Measurements from ENCODE around the gene OR4K15. TPM values are rescaled to one million over a fixed set of nuclear protein-coding genes. Genes with fewer than 3 reads are reported as not detected.

Gene OR4K15
- total RNA-seq, 4 donors from 2014 or later, result not detected

DNA sequence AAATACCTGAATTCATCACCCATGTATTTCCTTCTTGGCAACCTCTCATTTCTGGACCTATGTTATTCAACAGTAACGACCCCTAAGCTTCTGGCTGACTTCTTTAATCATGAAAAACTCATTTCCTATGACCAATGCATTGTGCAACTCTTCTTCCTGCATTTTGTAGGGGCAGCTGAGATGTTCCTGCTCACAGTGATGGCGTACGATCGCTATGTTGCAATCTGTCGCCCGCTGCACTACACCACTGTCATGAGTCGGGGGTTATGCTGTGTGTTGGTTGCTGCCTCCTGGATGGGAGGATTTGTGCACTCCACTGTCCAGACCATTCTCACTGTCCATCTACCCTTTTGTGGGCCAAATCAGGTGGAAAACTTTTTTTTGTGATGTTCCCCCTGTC, 26.9 kb downstream of the OR4K15 start:
- H3K9me3 ChIP-seq, result no peaks in the 10 kb centered on the region
- TF ChIP-seq, protein P1, sequence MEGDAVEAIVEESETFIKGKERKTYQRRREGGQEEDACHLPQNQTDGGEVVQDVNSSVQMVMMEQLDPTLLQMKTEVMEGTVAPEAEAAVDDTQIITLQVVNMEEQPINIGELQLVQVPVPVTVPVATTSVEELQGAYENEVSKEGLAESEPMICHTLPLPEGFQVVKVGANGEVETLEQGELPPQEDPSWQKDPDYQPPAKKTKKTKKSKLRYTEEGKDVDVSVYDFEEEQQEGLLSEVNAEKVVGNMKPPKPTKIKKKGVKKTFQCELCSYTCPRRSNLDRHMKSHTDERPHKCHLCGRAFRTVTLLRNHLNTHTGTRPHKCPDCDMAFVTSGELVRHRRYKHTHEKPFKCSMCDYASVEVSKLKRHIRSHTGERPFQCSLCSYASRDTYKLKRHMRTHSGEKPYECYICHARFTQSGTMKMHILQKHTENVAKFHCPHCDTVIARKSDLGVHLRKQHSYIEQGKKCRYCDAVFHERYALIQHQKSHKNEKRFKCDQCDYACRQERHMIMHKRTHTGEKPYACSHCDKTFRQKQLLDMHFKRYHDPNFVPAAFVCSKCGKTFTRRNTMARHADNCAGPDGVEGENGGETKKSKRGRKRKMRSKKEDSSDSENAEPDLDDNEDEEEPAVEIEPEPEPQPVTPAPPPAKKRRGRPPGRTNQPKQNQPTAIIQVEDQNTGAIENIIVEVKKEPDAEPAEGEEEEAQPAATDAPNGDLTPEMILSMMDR (IDR thresholded peaks at IDR 0.05), result no peak
- TF ChIP-seq POLR2AphosphoS5 (IDR thresholded peaks at IDR 0.05), result no peak
- TF ChIP-seq EP300 (IDR thresholded peaks at IDR 0.05; ENCODE audit: low read depth), result no peak
- TF ChIP-seq POLR2A (IDR thresholded peaks at IDR 0.05), result no peak
- 76 to 80% methylated on average over 4 to 7 of the region's 7 CpGs for WGBS, 2 donors (ENCODE audit: low coverage in 1 of 2)
- DNase-seq, result no peak
- no peaks in the 10 kb centered on the region for H3K4me1 ChIP-seq
- intact Hi-C loops (cut with DNase I; ENCODE audit: low total_unique reads) (no loop called here), in situ Hi-C loops (cut with MboI; ENCODE audit: low pct_ligation_motif_present in 1 of 4, low pct_unique_long_range_greater_than_20kb in 1 of 4, low sequenced_read_pairs in 3 of 4) (no loop called here)
- no peaks in the 10 kb centered on the region for H3K27me3 ChIP-seq
- no peaks in the 10 kb centered on the region for H3K36me3 ChIP-seq
- no peak overlapping the region for H3K4me3 ChIP-seq
- no peak overlapping the region for H3K27ac ChIP-seq

DNA sequence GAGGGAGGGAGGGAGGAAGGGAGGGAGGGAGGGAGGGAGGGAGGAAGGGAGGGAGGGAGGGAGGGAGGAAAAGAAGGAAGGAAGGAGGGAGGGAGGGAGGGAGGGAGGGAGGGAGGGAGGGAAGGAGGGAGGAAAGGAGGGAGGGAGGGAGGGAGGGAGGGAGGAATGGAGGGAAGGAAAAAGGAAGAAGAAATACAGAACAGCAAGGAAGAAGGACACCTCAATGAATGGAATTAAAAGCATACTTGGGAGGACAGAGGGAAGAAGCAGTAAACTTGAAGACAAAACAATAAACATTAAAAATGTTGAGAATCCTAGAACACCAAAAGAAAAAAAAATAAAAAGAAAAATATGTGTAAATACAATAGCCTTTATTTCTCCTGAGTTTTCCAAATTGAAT, 32.8 kb downstream of the OR4K15 start:
- Histone ChIP-seq H3K27ac (no peak overlapping the region), H3K27me3 (no peaks in the 10 kb centered on the region), H3K4me1 (no peaks in the 10 kb centered on the region), H3K9me3 (peaks cover 0 to 3% of the 10 kb centered on the region in 2 donors), H3K36me3 (no peaks in the 10 kb centered on the region), H3K4me3 (no peak overlapping the region)
- in situ Hi-C loops (cut with MboI; ENCODE audit: low pct_ligation_motif_present in 1 of 4, low pct_unique_long_range_greater_than_20kb in 1 of 4, low sequenced_read_pairs in 3 of 4) (no loop called here), intact Hi-C loops (cut with DNase I; ENCODE audit: low total_unique reads) (no loop called here)
- TF ChIP-seq, protein P1 (IDR thresholded peaks at IDR 0.05), result no peak
- TF ChIP-seq POLR2AphosphoS5 (IDR thresholded peaks at IDR 0.05) (no peak), EP300 (IDR thresholded peaks at IDR 0.05; ENCODE audit: low read depth) (no peak), POLR2A (IDR thresholded peaks at IDR 0.05) (no peak)
- no peak for DNase-seq

DNA sequence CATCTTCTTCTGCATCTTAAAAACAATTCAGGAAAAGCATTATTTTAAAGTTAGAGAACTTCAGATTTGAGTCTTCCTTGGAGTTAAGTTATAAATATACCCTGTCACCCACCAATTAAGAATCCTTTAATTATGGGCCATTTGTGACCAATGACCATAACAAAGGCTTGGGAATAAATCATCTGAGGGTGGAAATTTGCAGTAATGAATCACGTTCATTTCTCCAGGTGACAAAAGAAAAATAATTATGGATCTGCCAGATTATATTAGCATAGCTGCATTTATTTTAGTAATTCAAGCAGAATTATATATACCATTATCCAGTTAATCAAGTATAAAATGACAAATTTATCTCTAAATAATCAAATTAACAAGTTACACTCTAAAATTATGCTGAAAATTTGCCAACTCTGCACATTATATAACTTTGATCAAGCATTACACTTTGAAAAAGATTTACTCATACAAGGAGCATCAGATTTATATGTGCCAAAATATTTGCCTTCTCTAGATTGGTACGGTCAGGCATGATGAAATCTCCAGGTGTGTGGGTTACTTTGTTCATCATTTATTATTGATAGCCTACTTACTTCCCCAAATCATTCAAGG, 44.0 kb downstream of the OR4K15 start, which contains the start of gene OR4K14:
Gene OR4K14, minus strand, starts transcription at position 51 of the 609 bp plus-strand sequence. CDS start 4,114 bp downstream, outside the sequence.
- DNase-seq, result no peak
- Histone ChIP-seq H3K4me3 (no peak within 1 kb of the TSS), H3K27me3 (no peaks in the 10 kb centered on the region), H3K27ac (no peak within 1 kb of the TSS), H3K9me3 (peaks cover 0 to 2% of the 10 kb centered on the region in 2 donors), H3K4me1 (no peaks in the 10 kb centered on the region), H3K36me3 (no peaks in the 10 kb centered on the region)
- in situ Hi-C loops (cut with MboI; ENCODE audit: low pct_ligation_motif_present in 1 of 4, low pct_unique_long_range_greater_than_20kb in 1 of 4, low sequenced_read_pairs in 3 of 4) (no loop called here), intact Hi-C loops (cut with DNase I; ENCODE audit: low total_unique reads) (no loop called here)
- WGBS, 2 donors (ENCODE audit: low coverage in 1 of 2), result 67 to 76% methylated on average over 2 of the region's 2 CpGs
- TF ChIP-seq POLR2A (IDR thresholded peaks at IDR 0.05) (no peak), POLR2AphosphoS5 (IDR thresholded peaks at IDR 0.05) (no peak), EP300 (IDR thresholded peaks at IDR 0.05; ENCODE audit: low read depth) (no peak)
- TF ChIP-seq, protein P1 (IDR thresholded peaks at IDR 0.05), result no peak

Other genes with a start within 250 kb of the OR4K15 start
- gene OR4Q3, start 232.0 kb upstream of the OR4K15 start, total RNA-seq, result not detected
- gene OR4M1, start 202.1 kb upstream of the OR4K15 start, total RNA-seq, result not detected
- not detected for gene OR4N2, start 171.8 kb upstream of the OR4K15 start, total RNA-seq
- not detected for gene OR4K2, start 100.4 kb upstream of the OR4K15 start, total RNA-seq
- not detected for gene OR4K5, start 55.0 kb upstream of the OR4K15 start, total RNA-seq
- gene OR4K1, start 44.7 kb upstream of the OR4K15 start, total RNA-seq, result not detected
- gene OR4Q2, start 26.6 kb downstream of the OR4K15 start, total RNA-seq, result not detected
- gene OR4K14, start 43.7 kb downstream of the OR4K15 start, total RNA-seq, result not detected
- gene OR4K13, start 60.4 kb downstream of the OR4K15 start, total RNA-seq, result not detected
- gene OR4L1, start 84.5 kb downstream of the OR4K15 start, total RNA-seq, result not detected
- gene OR4K17, start 135.1 kb downstream of the OR4K15 start, total RNA-seq, result not detected
- not detected for gene OR4N5, start 163.2 kb downstream of the OR4K15 start, total RNA-seq
- not detected for gene OR11G2, start 215.3 kb downstream of the OR4K15 start, total RNA-seq
- not detected for gene OR11H6, start 248.1 kb downstream of the OR4K15 start, total RNA-seq

Data from transverse colon (tissue), 4 donors.